ENCODE results near the gene DPEP3.
A peak's percentile ranks its signal among the peaks of the same experiment; 100 is the strongest.
"Not testable (repeated sequence)": the region's sequence is repeated elsewhere in the genome, so short reads cannot be mapped to it uniquely, and the experiment has no call there.

DPEP3 gene

DNA sequence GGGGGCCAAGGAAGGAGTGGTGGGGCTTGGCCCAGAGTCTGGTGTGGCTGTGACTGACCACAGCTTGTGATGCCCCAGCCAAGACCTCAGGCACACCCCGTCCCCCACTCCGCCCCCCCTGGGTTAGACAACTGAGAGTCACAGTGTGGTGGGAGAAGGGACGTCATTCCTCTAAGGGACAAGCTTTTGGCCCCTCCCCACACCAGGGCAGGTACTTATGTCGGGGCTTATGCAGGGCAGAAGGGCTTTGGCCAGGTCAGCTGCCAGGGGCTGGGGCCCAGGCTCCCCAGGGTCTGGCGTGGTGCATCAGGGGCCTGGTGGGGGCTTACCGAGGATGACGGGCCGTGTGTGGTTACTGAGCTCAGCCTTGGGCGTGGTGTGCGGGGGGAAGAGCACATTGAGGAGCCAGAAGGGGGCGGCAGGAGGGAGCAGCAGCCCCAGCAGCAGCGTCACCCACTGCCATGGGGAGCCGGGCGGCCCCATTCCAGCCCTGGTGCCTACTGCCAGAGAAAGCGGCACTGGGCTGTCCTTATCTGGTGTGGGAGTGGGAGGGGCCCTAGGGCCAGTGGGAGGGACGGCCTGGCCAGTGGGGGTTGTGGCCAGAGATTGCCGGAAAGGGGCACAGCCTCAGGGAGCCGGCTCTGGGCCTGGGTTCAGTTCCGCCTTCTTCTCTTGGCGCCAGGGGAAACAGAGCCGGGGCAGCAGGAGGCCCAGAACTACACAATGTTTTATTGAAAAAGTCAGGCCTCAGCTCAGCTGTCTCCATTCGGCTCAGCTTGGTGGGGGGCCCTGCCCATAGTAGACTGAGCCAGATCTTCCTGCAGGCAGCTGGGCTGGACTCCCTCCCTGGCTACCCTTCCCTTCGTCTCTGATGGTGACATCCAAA is 36.4 kb downstream of the DPEP3 start, which contains the start of gene LCAT:
Gene LCAT, minus strand, starts transcription at position 502 of the 886 bp plus-strand sequence. Its CDS starts 19 bp downstream, at position 483.
- DNase-seq, result no peak

GRCh38 chr16:67943256-67943618 is 37.1 kb downstream of the DPEP3 start:
- no peak for DNase-seq

- DNase-seq, result no peak
Observed at GRCh38 chr16:67942510-67943255, 37.6 kb downstream of the DPEP3 start.

GRCh38 chr16:67942200-67942509 is 38.1 kb downstream of the DPEP3 start:
- DNase-seq, result peak; percentile 9

GRCh38 chr16:67941469-67942199 is 38.7 kb downstream of the DPEP3 start:
- DNase-seq, result no peak

DNA sequence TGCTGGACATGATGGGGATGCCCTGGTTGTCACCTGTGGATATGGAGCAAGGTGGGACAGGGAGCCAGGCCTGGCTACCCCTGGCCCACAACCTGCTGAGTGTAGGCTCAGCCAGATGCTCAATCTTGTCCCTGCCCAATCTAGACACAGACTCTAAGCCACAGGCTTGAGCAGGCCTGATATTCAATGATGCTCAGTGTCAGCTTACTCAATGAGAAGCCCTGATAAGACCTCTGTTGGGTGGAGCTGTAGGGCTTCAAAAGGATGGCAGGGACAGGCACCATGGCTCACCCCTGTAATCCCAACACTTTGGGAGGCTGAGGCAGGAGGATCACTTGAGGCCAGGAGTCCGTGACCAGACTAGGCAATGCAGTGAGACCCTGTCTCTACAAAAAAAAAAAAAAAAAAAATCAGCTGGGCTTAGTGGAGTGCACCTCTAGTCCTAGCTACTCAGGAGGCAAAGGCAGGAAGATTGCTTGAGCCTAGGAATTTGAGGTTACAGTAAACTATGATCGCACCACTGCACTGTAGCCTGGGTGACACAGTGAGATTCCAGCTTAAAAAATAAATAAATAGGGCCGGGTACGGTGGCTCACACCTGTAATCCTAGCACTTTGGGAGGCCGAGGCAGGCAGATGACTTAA is 39.7 kb downstream of the DPEP3 start:
- no peak for DNase-seq

GRCh38 chr16:67939507-67940445 is 40.5 kb downstream of the DPEP3 start:
- DNase-seq, result peak; percentile 36

DNA sequence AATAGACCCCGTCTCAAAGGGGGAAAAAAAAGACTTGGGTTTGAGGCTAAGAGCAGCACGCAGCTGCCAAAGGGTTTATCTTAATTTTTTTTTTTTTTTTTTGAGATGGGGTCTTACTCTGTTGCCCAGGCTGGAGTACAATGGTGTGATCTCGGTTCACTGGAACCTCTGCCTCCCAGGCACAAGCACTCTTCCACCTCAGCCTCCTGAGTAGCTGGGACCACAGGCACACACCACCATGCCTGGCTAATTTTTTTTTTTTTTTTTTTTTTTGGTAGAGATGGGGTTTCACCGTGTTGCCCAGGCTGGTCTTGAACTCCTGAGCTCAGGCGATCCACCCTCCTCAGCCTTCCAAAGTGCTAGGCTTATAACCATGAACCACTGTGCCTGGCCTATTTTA is 42.6 kb downstream of the DPEP3 start:
- not testable (repeated sequence) for DNase-seq

- DNase-seq, result peak; percentile 78
Observed at GRCh38 chr16:67936880-67937605, 43.3 kb downstream of the DPEP3 start.

DNA sequence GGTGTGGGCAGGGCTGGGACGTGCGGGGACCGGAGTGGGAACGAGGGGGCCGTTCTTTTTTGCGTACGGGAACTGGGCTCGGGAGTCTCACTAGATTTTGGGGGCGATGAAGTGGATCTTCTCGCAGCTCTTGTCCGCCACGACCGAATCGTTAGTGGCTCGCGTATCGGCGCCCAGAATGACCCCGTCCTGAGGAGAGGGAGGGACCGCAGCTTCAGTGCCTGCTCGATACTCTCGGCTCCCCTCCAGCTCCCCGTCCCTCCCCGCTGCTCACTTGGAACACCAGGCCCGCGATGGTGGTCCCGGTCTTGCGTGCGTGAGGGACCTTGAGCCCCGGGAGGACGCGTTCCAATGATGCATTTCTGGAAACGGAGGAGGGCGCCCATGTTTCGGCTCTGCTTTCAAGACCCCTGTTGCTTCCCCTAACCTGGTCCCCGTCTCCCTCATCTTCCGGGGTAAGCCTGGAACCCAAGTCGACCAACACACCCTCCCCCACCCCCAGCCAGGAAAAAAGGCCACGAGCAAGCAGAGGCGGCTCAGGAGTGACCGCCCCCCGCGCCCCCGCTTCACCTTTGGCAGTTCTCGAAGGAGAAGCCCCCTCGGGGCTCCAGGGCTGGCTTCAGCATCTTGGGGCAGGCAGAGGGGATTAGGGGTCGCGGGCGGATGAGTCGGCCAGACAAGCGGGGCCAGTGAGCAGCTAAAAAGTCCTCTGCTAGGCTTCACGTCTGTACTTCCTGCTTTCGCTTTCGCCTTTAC is 44.0 kb downstream of the DPEP3 start, which contains the start of gene PSMB10:
Gene PSMB10, minus strand, starts transcription at position 727 of the 756 bp plus-strand sequence. Its CDS starts 101 bp downstream, at position 626.
- DNase-seq, result no peak

- DNase-seq, result peak; percentile 96
Observed at GRCh38 chr16:67935402-67936123, 44.7 kb downstream of the DPEP3 start.

- DNase-seq, result no peak
Observed at GRCh38 chr16:67935101-67935401, 45.2 kb downstream of the DPEP3 start.

GRCh38 chr16:67934306-67935100 is 45.8 kb downstream of the DPEP3 start:
- no peak for DNase-seq

- DNase-seq, result no peak
Observed at GRCh38 chr16:67933805-67934204, 46.5 kb downstream of the DPEP3 start.

DNA sequence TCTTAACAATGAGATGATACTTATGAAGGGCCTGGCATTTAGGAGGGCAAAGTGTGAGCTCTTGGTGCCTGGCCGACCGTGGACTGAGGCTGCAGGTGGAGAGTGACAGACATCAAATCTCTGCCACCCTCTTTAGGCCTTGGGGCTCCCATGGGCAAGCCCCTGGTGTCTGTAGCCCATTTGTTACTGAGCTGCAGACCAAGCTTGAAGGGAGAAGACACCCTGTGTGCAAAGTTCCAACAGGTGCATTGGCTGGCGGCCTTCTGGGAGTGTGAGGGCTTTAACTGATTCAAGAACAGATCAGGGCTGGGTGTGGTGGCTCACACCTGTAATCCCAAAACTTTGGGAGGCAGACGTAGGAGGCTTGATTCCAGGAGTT is 47.8 kb downstream of the DPEP3 start:
- no peak for DNase-seq

- no peak for DNase-seq
Observed at GRCh38 chr16:67931712-67932461, 48.4 kb downstream of the DPEP3 start, which contains the start of gene CTRL. TSS of gene CTRL (minus strand) at chr16:67931862. CDS start at chr16:67931852, 10 bp downstream.

- DNase-seq, result no peak
Observed at GRCh38 chr16:67930678-67931211, 49.6 kb downstream of the DPEP3 start.

GRCh38 chr16:67930191-67930590 is 50.1 kb downstream of the DPEP3 start:
- DNase-seq, result no peak
